Panc1 (cell line): ENCODE results near the gene GRIP1. TPM values are rescaled to one million over a fixed set of nuclear protein-coding genes. Genes with fewer than 3 reads are reported as not detected.

Source experiments
- ATAC-seq: fragments of 200-7000 bp; cut with Tn5 transposase; 2 replicates; pipeline ENCODE4 v1.9.1; 2020; ENCODE audit warnings: mild to moderate bottlenecking, moderate library complexity
- BruUV-seq: library from RNA; stranded (reverse); fragments of 400-500 nt; replicated peaks from 2 replicates; lab custom pipeline; 2021; lab: Mats Ljungman, UMichigan
- CTCF ChIA-PET: fragments of 300-600 bp; sonication (Branson Sonifier 250); formaldehyde crosslinking; loops from one replicate; lab custom pipeline; 2022; ENCODE audit warnings: antibody characterized with exemption; lab: Charles Lee
- POLR2A ChIA-PET: fragments of 300-600 bp; sonication (Branson Sonifier 250); formaldehyde crosslinking; loops from one replicate; lab custom pipeline; 2022; ENCODE audit warnings: antibody characterized with exemption; lab: Charles Lee
- DNase-seq: peaks from one replicate; pipeline ENCODE4 v3.0.0-alpha.2; 2010; ENCODE audit warnings: low read depth, low spot score
- H3K27ac ChIP-seq: 2 replicates; pipeline ENCODE4 v1.5.1; 2011; ENCODE audit warnings: mild to moderate bottlenecking, low read length, inconsistent platforms
- H3K27me3 ChIP-seq: fragments of 200-500 bp; sonication (Bioruptor generic); 2 replicates; pipeline ENCODE4 v1.6.0; 2014; ENCODE audit warnings: low read length, inconsistent platforms; ENCODE audit not compliant: control insufficient read depth, insufficient read depth
- H3K36me3 ChIP-seq: fragments of 200-500 bp; sonication (Bioruptor generic); 2 replicates; pipeline ENCODE4 v1.5.1; 2014; ENCODE audit warnings: inconsistent platforms, mild to moderate bottlenecking, low read length, moderate library complexity; ENCODE audit not compliant: control insufficient read depth, insufficient read depth
- H3K4me1 ChIP-seq: 2 replicates; pipeline ENCODE4 v1.5.1; 2011; ENCODE audit warnings: inconsistent platforms, mild to moderate bottlenecking, low read length, moderate library complexity; ENCODE audit not compliant: control insufficient read depth, insufficient read depth
- H3K4me3 ChIP-seq, 2 experiments: 2 replicates each; pipeline ENCODE4 v1.5.1; 2011 to 2012; ENCODE audit warnings: low read depth in 2 of 2, low read length in 2 of 2, mild to moderate bottlenecking in 2 of 2, inconsistent platforms in 1 of 2, moderate library complexity in 1 of 2
- H3K9me3 ChIP-seq: fragments of 200-500 bp; sonication (Bioruptor generic); 2 replicates; pipeline ENCODE4 v1.5.1; 2014; ENCODE audit warnings: low read depth, mild to moderate bottlenecking, inconsistent platforms, low read length, moderate library complexity; ENCODE audit not compliant: control insufficient read depth, insufficient read depth
- POLR2AphosphoS5 ChIP-seq: IDR thresholded peaks from 2 replicates; pipeline ENCODE4 v1.6.1; 2012; ENCODE audit warnings: mild to moderate bottlenecking, low read depth, low read length, moderate library complexity
- SIN3A ChIP-seq: IDR thresholded peaks from 2 replicates; pipeline ENCODE4 v1.6.1; 2012; ENCODE audit warnings: low read depth, mild to moderate bottlenecking, low read length, moderate library complexity, borderline replicate concordance; ENCODE audit not compliant: insufficient read depth
- TCF7L2 ChIP-seq: IDR thresholded peaks from 2 replicates; pipeline ENCODE4 v1.6.1; 2011; ENCODE audit warnings: mild to moderate bottlenecking, low read depth, low read length, inconsistent platforms
- in situ Hi-C: cut with HindIII; loops from 2 replicates; pipeline ENCODE4 v1.10.0; 2016; ENCODE audit warnings: low sequenced_read_pairs, low pct_unique_long_range_greater_than_20kb
- intact Hi-C: fragments of 100-400 bp; cut with micrococcal nuclease; formaldehyde crosslinking; loops from one replicate; pipeline ENCODE4 v1.10.0; 2022; ENCODE audit not compliant: unreplicated experiment
- total RNA-seq: library from RNA; stranded (reverse); gene quantifications from one replicate; pipeline ENCODE4 v1.2.1, GENCODE V29; 2021; ENCODE audit not compliant: unreplicated experiment
- TF ChIP-seq, protein P1 (sequence below), 2 experiments: IDR thresholded peaks; 2 replicates each; pipeline ENCODE4 v1.6.1; 2011 to 2012; ENCODE audit warnings: low read depth in 2 of 2, control low read depth in 1 of 2, low read length in 1 of 2, mild to moderate bottlenecking in 1 of 2, moderate library complexity in 1 of 2; ENCODE audit not compliant: insufficient read depth in 1 of 2
- TF ChIP-seq, protein P2 (sequence below): fragments of 450-650 bp; IDR thresholded peaks from 2 replicates; pipeline ENCODE4 v1.5.1; 2017; ENCODE audit warnings: mild to moderate bottlenecking

GRIP1 gene
- total RNA-seq, 1 experiment from 2014 or later = 9.2 TPM

DNA sequence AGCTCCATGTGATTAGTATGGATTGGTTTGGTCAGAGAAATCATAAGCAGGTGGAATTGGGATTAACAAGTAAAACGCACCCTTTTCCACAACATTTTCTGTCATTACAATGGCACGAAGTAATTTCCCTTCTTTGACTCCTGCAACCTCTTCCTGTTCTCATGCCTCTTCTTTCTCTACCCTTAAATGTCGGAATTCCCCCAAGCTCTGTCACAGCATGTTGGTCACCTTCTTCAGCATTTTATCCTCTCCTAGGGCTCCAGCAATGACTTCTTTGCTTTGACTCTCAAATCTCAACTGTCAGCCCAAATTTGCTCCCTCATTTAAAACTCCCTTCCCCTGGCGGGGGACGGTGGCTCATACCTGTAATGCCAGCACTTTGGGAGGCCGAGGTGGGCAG lies 5.3 kb upstream of the GRIP1 start:
- Histone ChIP-seq H3K27me3 (peaks cover 4% of the 10 kb centered on the region), H3K4me3 (no peak overlapping the region), H3K9me3 (no peaks in the 10 kb centered on the region), H3K36me3 (no peaks in the 10 kb centered on the region), H3K27ac (no peak overlapping the region), H3K4me1 (no peaks in the 10 kb centered on the region)
- in situ Hi-C loops (no loop called here), intact Hi-C loops (no loop called here)
- ChIA-PET POLR2A (no interaction called here), CTCF (no interaction called here)
- no peak for DNase-seq
- ATAC-seq = no peak
- TF ChIP-seq, protein P1, sequence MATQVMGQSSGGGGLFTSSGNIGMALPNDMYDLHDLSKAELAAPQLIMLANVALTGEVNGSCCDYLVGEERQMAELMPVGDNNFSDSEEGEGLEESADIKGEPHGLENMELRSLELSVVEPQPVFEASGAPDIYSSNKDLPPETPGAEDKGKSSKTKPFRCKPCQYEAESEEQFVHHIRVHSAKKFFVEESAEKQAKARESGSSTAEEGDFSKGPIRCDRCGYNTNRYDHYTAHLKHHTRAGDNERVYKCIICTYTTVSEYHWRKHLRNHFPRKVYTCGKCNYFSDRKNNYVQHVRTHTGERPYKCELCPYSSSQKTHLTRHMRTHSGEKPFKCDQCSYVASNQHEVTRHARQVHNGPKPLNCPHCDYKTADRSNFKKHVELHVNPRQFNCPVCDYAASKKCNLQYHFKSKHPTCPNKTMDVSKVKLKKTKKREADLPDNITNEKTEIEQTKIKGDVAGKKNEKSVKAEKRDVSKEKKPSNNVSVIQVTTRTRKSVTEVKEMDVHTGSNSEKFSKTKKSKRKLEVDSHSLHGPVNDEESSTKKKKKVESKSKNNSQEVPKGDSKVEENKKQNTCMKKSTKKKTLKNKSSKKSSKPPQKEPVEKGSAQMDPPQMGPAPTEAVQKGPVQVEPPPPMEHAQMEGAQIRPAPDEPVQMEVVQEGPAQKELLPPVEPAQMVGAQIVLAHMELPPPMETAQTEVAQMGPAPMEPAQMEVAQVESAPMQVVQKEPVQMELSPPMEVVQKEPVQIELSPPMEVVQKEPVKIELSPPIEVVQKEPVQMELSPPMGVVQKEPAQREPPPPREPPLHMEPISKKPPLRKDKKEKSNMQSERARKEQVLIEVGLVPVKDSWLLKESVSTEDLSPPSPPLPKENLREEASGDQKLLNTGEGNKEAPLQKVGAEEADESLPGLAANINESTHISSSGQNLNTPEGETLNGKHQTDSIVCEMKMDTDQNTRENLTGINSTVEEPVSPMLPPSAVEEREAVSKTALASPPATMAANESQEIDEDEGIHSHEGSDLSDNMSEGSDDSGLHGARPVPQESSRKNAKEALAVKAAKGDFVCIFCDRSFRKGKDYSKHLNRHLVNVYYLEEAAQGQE (IDR thresholded peaks at IDR 0.05; ENCODE audit: insufficient read depth in 1 of 2, low read depth in 2 of 2, low read length in 1 of 2) = no peak
- no peak for TF ChIP-seq SIN3A
- TF ChIP-seq, protein P2, sequence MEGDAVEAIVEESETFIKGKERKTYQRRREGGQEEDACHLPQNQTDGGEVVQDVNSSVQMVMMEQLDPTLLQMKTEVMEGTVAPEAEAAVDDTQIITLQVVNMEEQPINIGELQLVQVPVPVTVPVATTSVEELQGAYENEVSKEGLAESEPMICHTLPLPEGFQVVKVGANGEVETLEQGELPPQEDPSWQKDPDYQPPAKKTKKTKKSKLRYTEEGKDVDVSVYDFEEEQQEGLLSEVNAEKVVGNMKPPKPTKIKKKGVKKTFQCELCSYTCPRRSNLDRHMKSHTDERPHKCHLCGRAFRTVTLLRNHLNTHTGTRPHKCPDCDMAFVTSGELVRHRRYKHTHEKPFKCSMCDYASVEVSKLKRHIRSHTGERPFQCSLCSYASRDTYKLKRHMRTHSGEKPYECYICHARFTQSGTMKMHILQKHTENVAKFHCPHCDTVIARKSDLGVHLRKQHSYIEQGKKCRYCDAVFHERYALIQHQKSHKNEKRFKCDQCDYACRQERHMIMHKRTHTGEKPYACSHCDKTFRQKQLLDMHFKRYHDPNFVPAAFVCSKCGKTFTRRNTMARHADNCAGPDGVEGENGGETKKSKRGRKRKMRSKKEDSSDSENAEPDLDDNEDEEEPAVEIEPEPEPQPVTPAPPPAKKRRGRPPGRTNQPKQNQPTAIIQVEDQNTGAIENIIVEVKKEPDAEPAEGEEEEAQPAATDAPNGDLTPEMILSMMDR = no peak
- BruUV-seq = no TSS peak

DNA sequence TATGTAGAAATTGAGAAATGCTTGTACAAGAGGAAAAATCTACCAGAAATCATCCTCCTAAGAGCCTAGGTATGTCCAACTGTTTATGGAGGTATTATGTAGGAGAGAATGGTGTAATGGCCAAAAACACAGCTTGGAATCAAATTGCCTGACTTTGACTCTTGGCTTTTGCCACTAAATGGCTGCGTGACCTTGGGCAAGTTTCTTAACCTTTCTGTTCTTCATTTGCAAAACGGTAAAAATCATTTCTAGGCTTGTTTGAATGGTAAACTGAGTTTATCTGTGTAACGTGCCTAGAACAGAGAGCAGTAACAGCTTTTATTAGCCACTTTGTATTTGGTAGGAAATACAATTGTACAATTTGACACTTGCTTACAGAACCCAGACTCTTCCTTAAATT lies 4.9 kb upstream of the GRIP1 start:
- no TSS peak for BruUV-seq
- Histone ChIP-seq H3K27ac (no peak overlapping the region), H3K4me3 (no peak overlapping the region), H3K27me3 (peaks cover 4% of the 10 kb centered on the region), H3K9me3 (no peaks in the 10 kb centered on the region), H3K36me3 (no peaks in the 10 kb centered on the region), H3K4me1 (no peaks in the 10 kb centered on the region)
- no peak for TF ChIP-seq POLR2AphosphoS5
- ChIA-PET POLR2A (no interaction called here), CTCF (no interaction called here)
- DNase-seq = no peak
- in situ Hi-C loops (no loop called here), intact Hi-C loops (no loop called here)
- ATAC-seq = no peak

DNA sequence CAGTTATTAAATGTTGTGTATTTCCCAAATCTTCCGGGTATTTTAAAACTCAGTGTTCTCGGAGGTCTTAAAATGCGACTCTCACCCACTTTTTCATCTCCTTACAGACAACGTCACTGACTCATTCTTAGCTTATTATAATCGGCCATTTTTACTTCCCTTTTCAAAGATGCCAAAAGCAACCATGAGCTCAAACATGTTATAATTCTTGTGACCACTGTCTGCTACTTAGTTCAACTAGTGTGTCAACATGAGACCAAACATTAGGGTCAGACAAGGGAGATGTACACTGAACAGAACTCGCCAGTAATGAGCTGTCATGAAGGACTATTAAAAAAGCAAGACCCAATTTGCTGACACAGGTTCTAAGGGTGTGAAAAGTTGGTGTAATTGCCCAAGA lies 4.2 kb upstream of the GRIP1 start:
- peaks cover 4% of the 10 kb centered on the region for H3K27me3 ChIP-seq
- H3K4me3 ChIP-seq = no peak overlapping the region
- TF ChIP-seq TCF7L2 = no peak
- intact Hi-C loops = no loop called here
- ChIA-PET POLR2A (no interaction called here), CTCF (no interaction called here)
- no peak for DNase-seq
- no peak overlapping the region for H3K27ac ChIP-seq
- H3K4me1 ChIP-seq = no peaks in the 10 kb centered on the region
- no TSS peak for BruUV-seq
- in situ Hi-C loops = no loop called here
- no peak for ATAC-seq
- H3K9me3 ChIP-seq = no peaks in the 10 kb centered on the region
- H3K36me3 ChIP-seq = no peaks in the 10 kb centered on the region
